SK-N-SH (cell line): Measurements from ENCODE around the gene D2HGDH. TPM values are rescaled to one million over a fixed set of nuclear protein-coding genes. Genes with fewer than 3 reads are reported as not detected.
"Not testable (repeated sequence)": the region's sequence is repeated elsewhere in the genome, so short reads cannot be mapped to it uniquely, and the experiment has no call there.

Source experiments
- CTCF ChIA-PET: fragments of 300-600, 350-600 bp; formaldehyde crosslinking; extraction: SDS; loops from one replicate; lab custom pipeline; 2021; lab: Yijun Ruan, JAX
- POLR2A ChIA-PET: fragments of 350-600 bp; sonication (Branson Sonifier 250); formaldehyde crosslinking; extraction: SDS; loops from one replicate; lab custom pipeline; 2020; ENCODE audit warnings: antibody characterized with exemption, inconsistent platforms; lab: Yijun Ruan, JAX
- DNase-seq: peaks from one replicate; pipeline ENCODE4 v3.0.0; 2012
- H2AFZ ChIP-seq: fragments of 200-600 bp; sonication (generic); 2 replicates; pipeline ENCODE4 v1.8.1; 2016; ENCODE audit warnings: antibody characterized with exemption, mild to moderate bottlenecking, low read depth
- H3F3A ChIP-seq: fragments of 200-600 bp; sonication (generic); replicated peaks from 2 replicates; pipeline ENCODE3; 2016; ENCODE audit warnings: antibody characterized with exemption, mild to moderate bottlenecking; ENCODE audit not compliant: insufficient read depth
- H3K27ac ChIP-seq, 2 experiments: fragments of 200-500 bp in 1 of 2; fragments of 200-600 bp in 1 of 2; sonication (Bioruptor generic) in 1 of 2; sonication (generic), shearing (Covaris generic) in 1 of 2; 2 replicates each; pipeline versions ENCODE4 v1.5.1 to v1.6.1; 2014 to 2016; ENCODE audit warnings: low read depth in 2 of 2, inconsistent platforms in 1 of 2, low read length in 1 of 2, mild to moderate bottlenecking in 1 of 2, mixed read lengths in 1 of 2
- H3K27me3 ChIP-seq: fragments of 200-600 bp; sonication (generic), shearing (Covaris generic); 2 replicates; pipeline ENCODE4 v1.6.1; 2016; ENCODE audit warnings: mixed run types; ENCODE audit not compliant: insufficient read depth
- H3K36me3 ChIP-seq, 2 experiments: fragments of 200-500 bp in 1 of 2; fragments of 200-600 bp in 1 of 2; sonication (Bioruptor generic) in 1 of 2; sonication (generic) in 1 of 2; replicated peaks in 1 of 2; 2 replicates each; pipeline versions ENCODE3 to v1.5.1; 2014 to 2016; ENCODE audit warnings: low read length in 1 of 2, mild to moderate bottlenecking in 1 of 2; ENCODE audit not compliant: insufficient read depth in 2 of 2, control insufficient read depth in 1 of 2
- H3K4me1 ChIP-seq, 2 experiments: fragments of 200-500 bp in 1 of 2; fragments of 200-600 bp in 1 of 2; sonication (Bioruptor generic) in 1 of 2; sonication (generic), shearing (Covaris generic) in 1 of 2; 2 replicates each; pipeline versions ENCODE4 v1.5.1 to v1.6.1; 2014 to 2016; ENCODE audit warnings: low read depth in 1 of 2, low read length in 1 of 2, mixed run types in 1 of 2; ENCODE audit not compliant: insufficient read depth in 2 of 2, control insufficient read depth in 1 of 2
- H3K4me2 ChIP-seq: fragments of 200-600 bp; sonication (generic), shearing (Covaris generic); 2 replicates; pipeline ENCODE4 v1.6.1; 2017; ENCODE audit warnings: mixed run types
- H3K4me3 ChIP-seq, 2 experiments: fragments of 200-500 bp in 1 of 2; fragments of 200-600 bp in 1 of 2; sonication (Bioruptor generic) in 1 of 2; sonication (generic), shearing (Covaris generic) in 1 of 2; 2 replicates each; pipeline versions ENCODE4 v1.5.1 to v1.8.1; 2014 to 2016; ENCODE audit warnings: low read depth in 2 of 2, inconsistent platforms in 1 of 2, low read length in 1 of 2, mild to moderate bottlenecking in 1 of 2, mixed read lengths in 1 of 2, moderate library complexity in 1 of 2
- H3K79me2 ChIP-seq: fragments of 200-600 bp; sonication (generic); 2 replicates; pipeline ENCODE4 v1.8.1; 2017; ENCODE audit warnings: mild to moderate bottlenecking; ENCODE audit not compliant: insufficient read depth
- H3K9ac ChIP-seq: fragments of 200-600 bp; sonication (generic); 2 replicates; pipeline ENCODE4 v1.6.1; 2017; ENCODE audit warnings: mixed run types
- H3K9me2 ChIP-seq: fragments of 200-600 bp; sonication (generic); 2 replicates; pipeline ENCODE4 v1.6.1; 2017; ENCODE audit warnings: mixed run types
- H3K9me3 ChIP-seq: fragments of 200-600 bp; sonication (generic); 2 replicates; pipeline ENCODE4 v1.6.1; 2017; ENCODE audit warnings: mixed run types, mild to moderate bottlenecking, moderate library complexity
- H4K20me1 ChIP-seq: fragments of 200-600 bp; sonication (generic); 2 replicates; pipeline ENCODE4 v1.6.1; 2017; ENCODE audit warnings: mild to moderate bottlenecking, mixed run types; ENCODE audit not compliant: insufficient read depth
- FOXJ3 ChIP-seq: sonication (generic); formaldehyde crosslinking; IDR thresholded peaks from 2 replicates; pipeline ENCODE4 v1.5.1; 2020; ENCODE audit warnings: mild to moderate bottlenecking, missing genetic modification reagents
- GATA2 ChIP-seq: sonication (generic); formaldehyde crosslinking; IDR thresholded peaks from 2 replicates; pipeline ENCODE4 v1.5.0; 2020; ENCODE audit warnings: mild to moderate bottlenecking, missing genetic modification reagents
- NRF1 ChIP-seq: IDR thresholded peaks from 2 replicates; pipeline ENCODE4 v1.6.1; 2012; ENCODE audit warnings: low read depth, mild to moderate bottlenecking, low read length
- POLR2AphosphoS5 ChIP-seq: IDR thresholded peaks from 2 replicates; pipeline ENCODE4 v1.6.1; 2012; ENCODE audit warnings: low read depth, low read length
- WGBS: methylation state at CpG from one replicate; pipeline ENCODE4 v1.1.6; 2017; ENCODE audit warnings: low lambda C conversion rate; 5-methylcytosine and 5-hydroxymethylcytosine counted together
- polyA plus RNA-seq, 3 experiments: library from polyadenylated mRNA; depleted of rRNA; stranded (reverse); fragments of >200 nt; gene quantifications; 2 replicates each; pipeline ENCODE4 v1.2.3, GENCODE V29; 2012

Gene D2HGDH
- polyA plus RNA-seq, 1 of the 3 experiments (the other 2 are of a cell fraction): 36.3 TPM

GRCh38 chr2:241803387-241804325 is 69.2 kb downstream of the D2HGDH start:
- no peaks in the 10 kb centered on the region for H3K27me3 ChIP-seq
- DNase-seq: peak; percentile 75
- H3F3A ChIP-seq: no peaks in the 10 kb centered on the region
- peak overlapping the region in 1 of 2 experiments; percentile 24; a peak in 2 of 4 replicates for H3K4me3 ChIP-seq
- peaks cover 6 to 33% of the 10 kb centered on the region in 2 experiments for H3K4me1 ChIP-seq
- H2AFZ ChIP-seq: no peak overlapping the region
- no peaks in the 10 kb centered on the region for H4K20me1 ChIP-seq
- ChIA-PET POLR2A (interaction anchor here (0.8 to 1.8 kb wide), 4 partner anchors 33 to 102 kb away, joined by 3 to 4 read pairs (median 4); partner anchors contain the start of genes D2HGDH and ING5), CTCF (interaction anchor here (1.2 to 2.0 kb wide), 9 partner anchors 18 to 101 kb away, joined by 3 to 7 read pairs (median 4); partner anchors contain the start of genes D2HGDH, GAL3ST2 and ING5)
- no peaks in the 10 kb centered on the region for H3K9me3 ChIP-seq
- H3K9me2 ChIP-seq: no peaks in the 10 kb centered on the region
- H3K36me3 ChIP-seq: no peaks in the 10 kb centered on the region
- H3K9ac ChIP-seq: no peak overlapping the region
- peak overlapping the region; percentile 62; the same call in 1 of the 2 replicates for H3K4me2 ChIP-seq
- WGBS: 72% methylated on average over 18 of the region's 109 CpGs
- TF ChIP-seq POLR2AphosphoS5: no peak
- TF ChIP-seq NRF1: peak; percentile 52
- TF ChIP-seq, all 33 proteins: peak for 1
- Histone ChIP-seq H3K79me2 (no peaks in the 10 kb centered on the region), H3K27ac (peak overlapping the region in 1 of 2 experiments; percentile 93; a peak in 2 of 4 replicates)

- H3K9me2 ChIP-seq: no peaks in the 10 kb centered on the region
- H3K4me3 ChIP-seq: no peak overlapping the region; a peak in 1 of 4 replicates
- peak; percentile 62 for DNase-seq
- ChIA-PET CTCF (interaction anchor here (1.1 to 2.0 kb wide), 10 partner anchors 17 to 103 kb away, joined by 3 to 7 read pairs (median 4); partner anchors contain the start of genes D2HGDH, GAL3ST2 and ING5), POLR2A (interaction anchor here (1.8 kb wide), 1 partner anchor 70 kb away, joined by 4 read pairs; the partner anchor contains the start of gene D2HGDH)
- peaks cover 6 to 43% of the 10 kb centered on the region in 2 experiments for H3K4me1 ChIP-seq
- H3K9me3 ChIP-seq: no peaks in the 10 kb centered on the region
- TF ChIP-seq GATA2 (CRISPR knock-in tag) (no peak), FOXJ3 (CRISPR knock-in tag) (no peak)
- no peaks in the 10 kb centered on the region for H3K27me3 ChIP-seq
- WGBS: 93% methylated on average over 6 of the region's 35 CpGs
- no peaks in the 10 kb centered on the region for H3K36me3 ChIP-seq
- H3K4me2 ChIP-seq: peak overlapping the region; percentile 62
- H3K9ac ChIP-seq: no peak overlapping the region
- H3F3A ChIP-seq: no peaks in the 10 kb centered on the region
- H2AFZ ChIP-seq: peak overlapping the region; percentile 59; the same call in 1 of the 2 replicates
- H3K79me2 ChIP-seq: no peaks in the 10 kb centered on the region
- H4K20me1 ChIP-seq: no peaks in the 10 kb centered on the region
- peak overlapping the region in 1 of 2 experiments; percentile 93; a peak in 2 of 4 replicates for H3K27ac ChIP-seq
Observed at GRCh38 chr2:241804326-241805229, 70.1 kb downstream of the D2HGDH start.

GRCh38 chr2:241806217-241806616 is 71.8 kb downstream of the D2HGDH start:
- H3K79me2 ChIP-seq, H3K4me2 ChIP-seq, H3K27me3 ChIP-seq, H3K9me3 ChIP-seq, H3K9ac ChIP-seq, DNase-seq, H3K4me3 ChIP-seq, H3K36me3 ChIP-seq, H3F3A ChIP-seq, H3K9me2 ChIP-seq, POLR2A ChIA-PET, H2AFZ ChIP-seq, CTCF ChIA-PET, H4K20me1 ChIP-seq: not testable (repeated sequence)
- Histone ChIP-seq H3K27ac (peak overlapping the region in 1 of 2 experiments; percentile 74; a peak in 1 of 4 replicates), H3K4me1 (peaks cover 6 to 59% of the 10 kb centered on the region in 2 experiments)
- 21% methylated on average over 2 of the region's 8 CpGs for WGBS
